ENCODE measurements around the gene PHF12. TPM values are rescaled to one million over a fixed set of nuclear protein-coding genes. Genes with fewer than 3 reads are reported as not detected.

Gene PHF12
- total and polyA plus RNA-seq, 2 of the 8 experiments (the other 6 are each of a cell fraction or from before 2014, with no cell fraction given), result 38.8 to 65.7 TPM

- ChIA-PET POLR2A (ENCODE audit: partially characterized antibody) (interaction anchor here (0.7 to 6.8 kb wide), 7 partner anchors 8 to 152 kb away, joined by 3 to 29 read pairs (median 4); no protein-coding TSS in a partner anchor), CTCF (ENCODE audit: partially characterized antibody) (interaction anchor here (1.3 to 16.4 kb wide), 5 partner anchors 9 to 186 kb away, joined by 5 to 123 read pairs (median 6); no protein-coding TSS in a partner anchor)
- no peak for DNase-seq (ENCODE audit: low read depth in 1 of 2, low spot score in 2 of 2)
- no peak overlapping the region for H3K14ac ChIP-seq (ENCODE audit: insufficient read length)
- no peaks in the 10 kb centered on the region for H3K9me3 ChIP-seq (ENCODE audit: insufficient read depth in 2 of 2, low read depth in 1 of 2, low read length in 1 of 2)
- peaks cover 21% of the 10 kb centered on the region for H3K79me1 ChIP-seq (ENCODE audit: low read depth, low read length)
- no peaks in the 10 kb centered on the region for H3K4me1 ChIP-seq (replicated peaks in 1 of 4; ENCODE audit: control insufficient read depth in 3 of 4, insufficient read depth in 4 of 4, low read length in 3 of 4)
- no peak overlapping the region for H2BK15ac ChIP-seq (ENCODE audit: low read length)
- H2BK12ac ChIP-seq (ENCODE audit: low read depth, low read length), result no peak overlapping the region
- 96% methylated on average over 2 of the region's 2 CpGs; no CpG with 5 or more reads in 1 of the 2 experiments for WGBS, 2 experiments (ENCODE audit: extremely low coverage in 1 of 2, insufficient coverage in 1 of 2, insufficient read length in 1 of 2, insufficient replicate concordance in 2 of 2, low coverage in 1 of 2, low lambda C conversion rate in 2 of 2, missing lambda C conversion rate in 1 of 2)
- no peaks in the 10 kb centered on the region for H3K27me3 ChIP-seq (replicated peaks in 1 of 4; ENCODE audit: control insufficient read depth in 3 of 4, extremely low read depth in 1 of 4, insufficient read depth in 3 of 4, low read length in 3 of 4)
- no peak overlapping the region for H2BK20ac ChIP-seq (ENCODE audit: low read length)
- H3K23me2 ChIP-seq (ENCODE audit: low read depth, low read length), result no peaks in the 10 kb centered on the region
- no peak overlapping the region for H3K18ac ChIP-seq (ENCODE audit: extremely low read depth, low read length)
- no peak overlapping the region for H3K4me3 ChIP-seq (ENCODE audit: extremely low read depth in 1 of 4, insufficient read depth in 2 of 4, low read depth in 3 of 4, low read length in 4 of 4)
- H2BK5ac ChIP-seq (ENCODE audit: low read depth, low read length), result no peak overlapping the region
- H3K23ac ChIP-seq (ENCODE audit: insufficient read length), result no peak overlapping the region
- TF ChIP-seq YY1 (IDR thresholded peaks at IDR 0.05; ENCODE audit: low read depth, low read length) (no peak), CEBPB (IDR thresholded peaks at IDR 0.05; ENCODE audit: low read depth, low read length) (no peak), GABPA (IDR thresholded peaks at IDR 0.05; ENCODE audit: borderline replicate concordance, insufficient read depth, low read length) (no peak), MAFK (IDR thresholded peaks at IDR 0.05; ENCODE audit: low read depth, low read length) (no peak), TAF7 (optimal IDR thresholded peaks at IDR 0.05; ENCODE audit: borderline replicate concordance, low read depth, low read length) (no peak), TBP (IDR thresholded peaks at IDR 0.05; ENCODE audit: low read depth, low read length) (no peak), EGR1 (IDR thresholded peaks at IDR 0.05; ENCODE audit: borderline replicate concordance, low read depth, low read length) (no peak), JUN (IDR thresholded peaks at IDR 0.05; ENCODE audit: low read depth, low read length) (no peak), HDAC2 (IDR thresholded peaks at IDR 0.05; ENCODE audit: borderline replicate concordance in 1 of 2, low read depth in 2 of 2, low read length in 2 of 2) (no peak), RFX5 (IDR thresholded peaks at IDR 0.05; ENCODE audit: borderline replicate concordance, low read depth, low read length) (no peak), ATF3 (IDR thresholded peaks at IDR 0.05; ENCODE audit: insufficient read depth, low read depth, low read length) (no peak), RBBP5 (IDR thresholded peaks at IDR 0.05; ENCODE audit: borderline replicate concordance, low read depth, low read length) (no peak), CBX5 (IDR thresholded peaks at IDR 0.05; ENCODE audit: low read depth, low read length) (no peak)
- H4K20me1 ChIP-seq (replicated peaks in 1 of 2; ENCODE audit: control insufficient read depth in 1 of 2, insufficient read depth in 2 of 2, low read length in 2 of 2), result peaks cover 10 to 18% of the 10 kb centered on the region in 2 experiments
- no peak overlapping the region for H3K4ac ChIP-seq (replicated peaks; ENCODE audit: insufficient read length, low read depth, low read length)
- no peak overlapping the region for H4K91ac ChIP-seq (replicated peaks; ENCODE audit: insufficient read length, low read length)
- H3K36me3 ChIP-seq (ENCODE audit: control insufficient read depth in 2 of 4, insufficient read depth in 4 of 4, low read length in 3 of 4), result peaks cover 9 to 59% (median 39%) of the 10 kb centered on the region in 4 experiments
- no peak overlapping the region for H3K27ac ChIP-seq (ENCODE audit: low read depth, low read length)
- H2BK120ac ChIP-seq (replicated peaks; ENCODE audit: low read depth, low read length), result no peak overlapping the region
- H3K9ac ChIP-seq (replicated peaks in 1 of 4; ENCODE audit: extremely low read depth in 1 of 4, low read depth in 3 of 4, low read length in 3 of 4), result no peak overlapping the region
- H3K79me2 ChIP-seq (ENCODE audit: control insufficient read depth in 1 of 2, insufficient read depth in 2 of 2, low read length in 2 of 2), result peaks cover 10 to 57% of the 10 kb centered on the region in 2 experiments
- H2AFZ ChIP-seq (ENCODE audit: low read length), result no peak overlapping the region
- H4K5ac ChIP-seq (ENCODE audit: insufficient read length, low read depth, low read length), result no peak overlapping the region
- H3K4me2 ChIP-seq (ENCODE audit: insufficient read depth in 1 of 2, low read depth in 2 of 2, low read length in 2 of 2), result no peak overlapping the region
- FAIRE-seq, result no peak
- no peak overlapping the region for H2AK5ac ChIP-seq (ENCODE audit: low read depth, low read length)
- H3K56ac ChIP-seq (replicated peaks; ENCODE audit: insufficient read length, low read depth, low read length), result no peak overlapping the region
- H4K8ac ChIP-seq (ENCODE audit: extremely low read depth, insufficient read depth, low read length), result no peak overlapping the region
Measured at GRCh38 chr17:28926366-28926765, 25.0 kb downstream of the PHF12 start.
